Measurements from ENCODE around the gene TRIM71.

- TF ChIP-seq CTCF (IDR thresholded peaks at IDR 0.05) (no peak), EP300 (IDR thresholded peaks at IDR 0.05) (no peak), POLR2A (IDR thresholded peaks at IDR 0.05) (no peak)
Observed at GRCh38 chr3:32782407-32782806, 35.4 kb upstream of the TRIM71 start.
